ENCODE measurements around the gene TRMT11. TPM values are rescaled to one million over a fixed set of nuclear protein-coding genes. Genes with fewer than 3 reads are reported as not detected.

TRMT11 gene
- total RNA-seq, 3 donors from 2014 or later (not counting 1 experiment from before 2014, with no cell fraction given): 12.2 to 16.6 (median 12.7) TPM

GRCh38 chr6:126064748-126065401 is 78.5 kb downstream of the TRMT11 start:
- Histone ChIP-seq H3K27me3 (ENCODE audit: control insufficient read depth, insufficient read depth, low read length) (no peaks in the 10 kb centered on the region), H3K4me1 (ENCODE audit: control insufficient read depth, insufficient read depth, low read length) (no peaks in the 10 kb centered on the region), H3K36me3 (ENCODE audit: control insufficient read depth, insufficient read depth, low read length) (no peaks in the 10 kb centered on the region), H3K4me3 (ENCODE audit: low read length) (no peak overlapping the region), H3K9me3 (ENCODE audit: control insufficient read depth, insufficient read depth, low read length) (peaks cover 4% of the 10 kb centered on the region), H3K27ac (ENCODE audit: low read length) (no peak overlapping the region)
- WGBS (ENCODE audit: insufficient coverage): 88% methylated on average over 7 of the region's 7 CpGs
- TF ChIP-seq CTCF (IDR thresholded peaks at IDR 0.05): no peak
- peaks cover 7 to 14% of the 10 kb centered on the region in 2 donors for H3K4me1 Mint-ChIP-seq
- no peak overlapping the region for H3K4me3 Mint-ChIP-seq
- no peak for ATAC-seq
- DNase-seq: no peak
- H3K27ac Mint-ChIP-seq: no peak overlapping the region
- no peaks in the 10 kb centered on the region for H3K9me3 Mint-ChIP-seq
- no peaks in the 10 kb centered on the region for H3K27me3 Mint-ChIP-seq (ENCODE audit: low read depth in 2 of 2)
- intact Hi-C loops (cut with micrococcal nuclease): no loop called here
- no peaks in the 10 kb centered on the region for H3K36me3 Mint-ChIP-seq

- Mint-ChIP-seq H3K9me3 (no peaks in the 10 kb centered on the region), H3K27me3 (ENCODE audit: low read depth in 2 of 2) (no peaks in the 10 kb centered on the region), H3K27ac (no peak overlapping the region), H3K4me1 (peaks cover 0 to 5% of the 10 kb centered on the region in 2 donors), H3K4me3 (no peak overlapping the region), H3K36me3 (no peaks in the 10 kb centered on the region)
- intact Hi-C loops (cut with micrococcal nuclease): no loop called here
- H3K27ac ChIP-seq (ENCODE audit: low read length): no peak overlapping the region
- H3K4me1 ChIP-seq (ENCODE audit: control insufficient read depth, insufficient read depth, low read length): no peaks in the 10 kb centered on the region
- H3K4me3 ChIP-seq (ENCODE audit: low read length): no peak overlapping the region
- H3K36me3 ChIP-seq (ENCODE audit: control insufficient read depth, insufficient read depth, low read length): no peaks in the 10 kb centered on the region
- 98% methylated on average over 11 of the region's 12 CpGs for WGBS (ENCODE audit: insufficient coverage)
- DNase-seq (no peak), ATAC-seq (no peak)
- no peaks in the 10 kb centered on the region for H3K27me3 ChIP-seq (ENCODE audit: control insufficient read depth, insufficient read depth, low read length)
- H3K9me3 ChIP-seq (ENCODE audit: control insufficient read depth, insufficient read depth, low read length): peaks cover 4% of the 10 kb centered on the region
- TF ChIP-seq CTCF (IDR thresholded peaks at IDR 0.05): no peak
These were observed 80.0 kb downstream of the TRMT11 start for GRCh38 chr6:126066053-126067048.

- Mint-ChIP-seq H3K4me1 (peaks cover 0 to 5% of the 10 kb centered on the region in 2 donors), H3K9me3 (no peaks in the 10 kb centered on the region), H3K36me3 (no peaks in the 10 kb centered on the region), H3K4me3 (no peak overlapping the region), H3K27ac (no peak overlapping the region), H3K27me3 (ENCODE audit: low read depth in 2 of 2) (no peaks in the 10 kb centered on the region)
- no peak overlapping the region for H3K27ac ChIP-seq (ENCODE audit: low read length)
- H3K27me3 ChIP-seq (ENCODE audit: control insufficient read depth, insufficient read depth, low read length): no peaks in the 10 kb centered on the region
- 100% methylated on average over 3 of the region's 3 CpGs for WGBS (ENCODE audit: insufficient coverage)
- no peak for ATAC-seq
- DNase-seq: no peak
- intact Hi-C loops (cut with micrococcal nuclease): no loop called here
- no peaks in the 10 kb centered on the region for H3K4me1 ChIP-seq (ENCODE audit: control insufficient read depth, insufficient read depth, low read length)
- no peak overlapping the region for H3K4me3 ChIP-seq (ENCODE audit: low read length)
- TF ChIP-seq CTCF (IDR thresholded peaks at IDR 0.05): no peak
- peaks cover 4% of the 10 kb centered on the region for H3K9me3 ChIP-seq (ENCODE audit: control insufficient read depth, insufficient read depth, low read length)
- H3K36me3 ChIP-seq (ENCODE audit: control insufficient read depth, insufficient read depth, low read length): no peaks in the 10 kb centered on the region
These were observed 80.7 kb downstream of the TRMT11 start for GRCh38 chr6:126067073-126067472.

All from natural killer cell (primary cell).